Stimulated activated memory B cell treated with anti-CD40 and anti-IgM and Interleukin-4, amounts not matched to agents 10 μg/mL and 1 μg/mL and 100 μg/mL, for 72 hours (primary cell): Measurements from ENCODE around the gene NPM3.

Experiments used
- ATAC-seq: fragments of 150-1000 bp; cut with Tn5 transposase; 2 replicates; pipeline ENCODE4 v1.10.0; 2021
- H3K27ac Mint-ChIP-seq: one replicate; pipeline ENCODE4 v1.8.0; 2022; ENCODE audit warnings: mild to moderate bottlenecking, mixed read lengths
- H3K27me3 Mint-ChIP-seq: one replicate; pipeline ENCODE4 v1.8.0; 2022; ENCODE audit warnings: mixed read lengths
- H3K36me3 Mint-ChIP-seq: one replicate; pipeline ENCODE4 v1.8.0; 2022; ENCODE audit warnings: mixed read lengths
- H3K4me1 Mint-ChIP-seq: one replicate; pipeline ENCODE4 v1.8.0; 2022; ENCODE audit warnings: mixed read lengths
- H3K4me3 Mint-ChIP-seq: one replicate; pipeline ENCODE4 v1.8.0; 2022; ENCODE audit warnings: mild to moderate bottlenecking, moderate library complexity, mixed read lengths
- H3K9me3 Mint-ChIP-seq: one replicate; pipeline ENCODE4 v1.8.0; 2022; ENCODE audit warnings: mixed read lengths

The NPM3 gene

GRCh38 chr10:101781655-101781983, 1.6 kb downstream of the NPM3 start:
- Mint-ChIP-seq H3K27me3 (peaks cover 26% of the 10 kb centered on the region), H3K36me3 (peaks cover 30% of the 10 kb centered on the region), H3K9me3 (no peaks in the 10 kb centered on the region), H3K27ac (peak overlapping the region; percentile 89), H3K4me3 (peak overlapping the region; percentile 97), H3K4me1 (peaks cover 72% of the 10 kb centered on the region)
- no peak for ATAC-seq

GRCh38 chr10:101780818-101781654, 2.2 kb downstream of the NPM3 start:
- Mint-ChIP-seq H3K27me3 (peaks cover 29% of the 10 kb centered on the region), H3K36me3 (peaks cover 27% of the 10 kb centered on the region), H3K9me3 (no peaks in the 10 kb centered on the region), H3K4me3 (peak overlapping the region; percentile 24), H3K4me1 (peaks cover 74% of the 10 kb centered on the region), H3K27ac (no peak overlapping the region)
- peak; percentile 70 for ATAC-seq

DNA sequence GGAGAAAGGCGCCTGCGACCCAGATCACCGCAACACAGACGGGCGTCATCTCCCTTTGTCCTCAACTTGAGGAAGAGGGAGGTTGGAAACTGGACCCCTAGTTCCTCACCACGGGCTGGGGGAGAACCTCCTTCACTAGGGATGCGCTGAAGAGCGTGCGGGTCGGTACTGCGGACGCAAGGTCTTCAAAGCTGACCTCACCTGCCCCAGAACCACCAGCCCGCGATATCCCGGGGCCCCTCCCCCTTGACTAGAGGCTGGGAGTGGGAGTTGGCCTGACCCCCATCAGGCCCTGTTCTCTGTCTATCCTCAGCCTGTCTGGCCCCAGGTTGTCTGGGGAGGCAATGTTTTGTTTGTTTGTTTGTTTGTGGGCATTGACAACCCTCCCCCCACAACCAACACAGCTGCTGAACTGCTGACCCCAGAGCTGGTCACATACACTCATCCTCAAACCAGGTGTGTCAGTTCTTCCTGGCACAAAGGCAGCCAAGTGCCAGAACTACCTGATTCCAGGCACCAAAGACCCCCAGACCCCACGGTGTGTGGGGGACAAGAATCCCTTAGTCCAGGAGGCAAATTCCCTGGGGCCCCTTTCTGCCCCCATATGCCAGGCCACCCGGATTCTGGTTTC, 2.9 kb downstream of the NPM3 start:
- Mint-ChIP-seq H3K36me3 (peaks cover 22% of the 10 kb centered on the region), H3K4me1 (peaks cover 75% of the 10 kb centered on the region), H3K27me3 (peaks cover 32% of the 10 kb centered on the region), H3K27ac (no peak overlapping the region), H3K4me3 (peak overlapping the region; percentile 74), H3K9me3 (no peaks in the 10 kb centered on the region)
- no peak for ATAC-seq

DNA sequence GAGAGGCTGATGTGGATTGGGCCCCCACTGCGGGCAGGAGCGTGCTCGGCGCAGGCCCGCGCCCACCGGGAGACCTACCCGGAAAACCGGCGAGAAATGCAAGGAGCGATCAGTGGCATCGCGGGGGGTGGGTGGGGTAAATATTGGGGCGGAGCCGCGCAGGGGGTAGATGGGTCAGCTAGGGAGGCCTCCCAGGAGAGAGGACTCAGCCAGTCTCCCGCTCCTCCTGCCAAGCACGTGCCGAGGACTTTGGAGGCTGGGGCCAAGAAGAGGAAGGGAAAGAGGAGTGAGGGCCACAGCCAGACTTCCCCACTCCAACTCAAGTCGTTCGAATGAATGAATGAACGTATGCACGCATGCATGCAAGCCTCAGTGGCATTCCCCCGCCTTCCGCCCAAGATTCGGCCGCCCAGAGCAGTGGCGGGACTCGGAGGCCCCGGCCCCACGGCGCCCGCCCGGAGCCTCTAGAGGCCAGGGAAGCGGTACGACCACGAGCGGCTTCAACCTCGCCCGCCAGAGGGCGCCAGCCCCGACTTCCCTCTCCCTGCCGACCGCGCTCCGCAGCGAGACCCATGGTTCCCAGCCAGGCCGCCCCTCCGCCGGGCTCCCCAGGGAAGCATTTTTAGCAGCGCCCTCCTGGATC, 3.6 kb downstream of the NPM3 start:
- Mint-ChIP-seq H3K4me3 (peak overlapping the region; percentile 74), H3K36me3 (peaks cover 17% of the 10 kb centered on the region), H3K4me1 (peaks cover 81% of the 10 kb centered on the region), H3K27ac (peak overlapping the region; percentile 0), H3K27me3 (peaks cover 38% of the 10 kb centered on the region), H3K9me3 (no peaks in the 10 kb centered on the region)
- peak; percentile 73 for ATAC-seq

GRCh38 chr10:101778781-101779543, 4.3 kb downstream of the NPM3 start:
- Mint-ChIP-seq H3K27me3 (peaks cover 45% of the 10 kb centered on the region), H3K4me1 (peaks cover 81% of the 10 kb centered on the region), H3K27ac (peak overlapping the region; percentile 0), H3K4me3 (peak overlapping the region; percentile 74), H3K36me3 (peaks cover 10% of the 10 kb centered on the region), H3K9me3 (no peaks in the 10 kb centered on the region)
- no peak for ATAC-seq

DNA sequence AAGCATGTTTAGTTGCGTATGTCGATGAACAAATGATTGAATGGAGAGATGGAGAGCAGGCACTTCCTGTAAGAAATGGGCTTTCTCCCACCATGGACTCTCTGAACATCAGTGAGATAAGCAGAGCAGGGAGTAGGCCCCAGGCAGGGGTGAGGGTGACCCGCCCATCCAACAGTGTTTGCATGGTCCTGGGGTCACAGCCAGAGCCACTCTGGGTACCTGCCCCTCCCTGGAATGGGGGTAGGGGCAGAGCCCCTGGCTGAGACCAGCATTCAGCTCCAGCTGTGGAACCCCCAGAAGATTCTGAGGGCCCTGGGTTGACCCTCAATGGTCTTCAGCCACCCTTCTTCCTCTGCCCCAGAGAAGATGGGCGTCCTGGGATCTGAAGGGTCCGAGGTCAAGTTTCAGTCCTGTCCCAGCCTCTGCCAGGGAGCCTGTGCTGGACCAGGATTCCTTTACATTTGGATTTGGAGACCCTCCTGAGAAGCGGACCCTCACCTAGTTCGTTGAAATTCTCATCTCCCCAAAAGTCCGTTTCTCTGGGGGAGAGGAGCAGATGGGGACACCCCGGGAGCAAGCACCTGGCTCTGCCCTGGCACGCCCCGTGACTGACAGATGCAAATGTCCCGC, 5.0 kb downstream of the NPM3 start:
- H3K27me3 Mint-ChIP-seq = peaks cover 52% of the 10 kb centered on the region
- H3K36me3 Mint-ChIP-seq = peaks cover 8% of the 10 kb centered on the region
- H3K4me3 Mint-ChIP-seq = peak overlapping the region; percentile 74
- peaks cover 81% of the 10 kb centered on the region for H3K4me1 Mint-ChIP-seq
- no peaks in the 10 kb centered on the region for H3K9me3 Mint-ChIP-seq
- H3K27ac Mint-ChIP-seq = no peak overlapping the region
- ATAC-seq = no peak

- Mint-ChIP-seq H3K4me1 (peaks cover 75% of the 10 kb centered on the region), H3K27ac (no peak overlapping the region), H3K4me3 (no peak overlapping the region), H3K36me3 (peaks cover 8% of the 10 kb centered on the region), H3K9me3 (no peaks in the 10 kb centered on the region), H3K27me3 (peaks cover 58% of the 10 kb centered on the region)
- no peak for ATAC-seq
Measured at GRCh38 chr10:101777619-101778145, 5.6 kb downstream of the NPM3 start.

GRCh38 chr10:101776161-101776817, 7.0 kb downstream of the NPM3 start:
- peaks cover 61% of the 10 kb centered on the region for H3K4me1 Mint-ChIP-seq
- H3K36me3 Mint-ChIP-seq = peaks cover 8% of the 10 kb centered on the region
- no peak for ATAC-seq
- H3K4me3 Mint-ChIP-seq = peak overlapping the region; percentile 68
- H3K27ac Mint-ChIP-seq = no peak overlapping the region
- H3K9me3 Mint-ChIP-seq = no peaks in the 10 kb centered on the region
- peaks cover 72% of the 10 kb centered on the region for H3K27me3 Mint-ChIP-seq

GRCh38 chr10:101775273-101776160, 7.7 kb downstream of the NPM3 start, which contains the start of gene FGF8:
FGF8 (minus strand) TSS chr10:101776114; CDS start chr10:101775900, 214 bp downstream.
- Mint-ChIP-seq H3K27ac (peak within 1 kb of the TSS; percentile 0), H3K36me3 (peaks cover 8% of the 10 kb centered on the region), H3K4me1 (peaks cover 54% of the 10 kb centered on the region), H3K9me3 (no peaks in the 10 kb centered on the region), H3K27me3 (peaks cover 77% of the 10 kb centered on the region), H3K4me3 (peak within 1 kb of the TSS; percentile 68)
- no peak for ATAC-seq

DNA sequence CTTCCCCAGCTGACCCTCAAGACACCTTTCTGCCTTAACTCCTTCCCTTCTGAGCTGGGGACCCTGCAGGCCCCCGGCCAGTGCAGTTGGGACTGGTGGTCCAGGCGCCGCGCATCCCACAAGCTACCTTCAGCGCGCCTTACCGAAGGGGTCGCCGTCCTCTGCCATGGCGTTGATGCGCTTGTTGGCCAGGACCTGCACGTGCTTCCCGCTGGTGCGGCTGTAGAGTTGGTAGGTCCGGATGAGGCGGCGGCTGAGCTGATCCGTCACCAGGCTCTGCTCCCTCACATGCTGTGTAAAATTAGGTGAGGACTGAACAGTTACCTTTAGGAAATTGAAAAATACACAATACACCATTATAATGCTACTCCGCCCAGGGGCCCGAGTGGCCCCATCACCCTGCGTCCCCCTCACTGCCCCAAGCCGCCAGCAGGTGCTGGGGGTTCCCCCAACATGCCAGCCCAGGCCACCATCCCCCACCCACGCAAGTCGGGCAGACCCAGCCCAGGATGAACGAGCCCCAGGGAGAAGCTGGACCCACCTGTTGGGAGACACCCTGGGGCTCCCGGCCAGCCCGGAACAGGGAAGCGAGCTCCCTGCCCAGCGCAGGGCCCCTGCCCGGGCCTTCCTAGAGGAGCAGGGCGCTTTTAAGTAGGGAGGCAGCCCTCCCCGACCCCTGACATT, 8.5 kb downstream of the NPM3 start:
- no peaks in the 10 kb centered on the region for H3K9me3 Mint-ChIP-seq
- H3K27me3 Mint-ChIP-seq = peaks cover 77% of the 10 kb centered on the region
- H3K4me1 Mint-ChIP-seq = peaks cover 46% of the 10 kb centered on the region
- H3K36me3 Mint-ChIP-seq = peaks cover 8% of the 10 kb centered on the region
- H3K27ac Mint-ChIP-seq = peak overlapping the region; percentile 0
- H3K4me3 Mint-ChIP-seq = peak overlapping the region; percentile 37
- peak; percentile 9 for ATAC-seq

- ATAC-seq = no peak
- peaks cover 79% of the 10 kb centered on the region for H3K27me3 Mint-ChIP-seq
- H3K4me3 Mint-ChIP-seq = no peak overlapping the region
- H3K9me3 Mint-ChIP-seq = no peaks in the 10 kb centered on the region
- peaks cover 40% of the 10 kb centered on the region for H3K4me1 Mint-ChIP-seq
- peak overlapping the region; percentile 0 for H3K27ac Mint-ChIP-seq
- H3K36me3 Mint-ChIP-seq = peaks cover 8% of the 10 kb centered on the region
Measured at GRCh38 chr10:101773923-101774588, 9.2 kb downstream of the NPM3 start.

GRCh38 chr10:101772895-101773761, 10.1 kb downstream of the NPM3 start:
- peaks cover 33% of the 10 kb centered on the region for H3K4me1 Mint-ChIP-seq
- H3K4me3 Mint-ChIP-seq = no peak overlapping the region
- ATAC-seq = no peak
- H3K27me3 Mint-ChIP-seq = peaks cover 75% of the 10 kb centered on the region
- no peaks in the 10 kb centered on the region for H3K9me3 Mint-ChIP-seq
- no peak overlapping the region for H3K27ac Mint-ChIP-seq
- H3K36me3 Mint-ChIP-seq = peaks cover 8% of the 10 kb centered on the region
